Left lung (tissue), 10 donors: ENCODE measurements around the gene C20orf204. TPM values are rescaled to one million over a fixed set of nuclear protein-coding genes. Genes with fewer than 3 reads are reported as not detected.
A peak's percentile ranks its signal among the peaks of the same experiment; 100 is the strongest.

Experiments used
- ATAC-seq: fragments of 200-7000 bp; cut with Tn5 transposase; one replicate; pipeline ENCODE4 v1.9.1; 2020; ENCODE audit warnings: moderate library complexity
- DNase-seq, 4 donors: peaks; one replicate each; pipeline ENCODE4 v3.0.0-alpha.2; 2013 to 2020
- H3K27ac ChIP-seq, 2 donors: fragments of 200-600 bp; sonication (generic) in 1 of 2; one replicate each; pipeline versions ENCODE4 v1.5.0 to v1.8.0; 2020 to 2021
- H3K27me3 ChIP-seq, 2 donors: fragments of 200-600 bp; sonication (generic) in 1 of 2; one replicate each; pipeline versions ENCODE4 v1.5.0 to v1.8.0; 2020 to 2021
- H3K36me3 ChIP-seq, 2 donors: fragments of 200-600 bp; sonication (generic) in 1 of 2; one replicate each; pipeline versions ENCODE4 v1.5.0 to v1.8.0; 2020 to 2021
- H3K4me1 ChIP-seq, 2 donors: fragments of 200-600 bp; one replicate each; pipeline ENCODE4 v1.8.0; 2021
- H3K4me3 ChIP-seq, 2 donors: fragments of 200-600 bp; sonication (generic) in 1 of 2; one replicate each; pipeline versions ENCODE4 v1.5.0 to v1.8.0; 2020 to 2021; ENCODE audit warnings: mild to moderate bottlenecking in 1 of 2
- H3K9me3 ChIP-seq, 2 donors: fragments of 200-600 bp; sonication (generic) in 1 of 2; one replicate each; pipeline versions ENCODE4 v1.5.0 to v1.8.0; 2020 to 2021
- CTCF ChIP-seq, 2 donors: fragments of 200-600 bp; sonication (generic) in 1 of 2; IDR thresholded peaks; one replicate each; pipeline versions ENCODE4 v1.5.0 to v1.8.0; 2021; ENCODE audit warnings: antibody characterized with exemption in 2 of 2
- intact Hi-C, 2 donors: fragments of 100-400 bp; cut with DNase I; formaldehyde crosslinking; loops; one replicate each; pipeline versions ENCODE4 v1.11.2 to v1.14.2; 2022
- polyA plus RNA-seq, 6 donors: library from polyadenylated mRNA; unstranded; fragments of 120-200 nt; gene quantifications; one replicate each; pipeline ENCODE4 v1.2.1, GENCODE V29; 2013; ENCODE audit not compliant: insufficient read length in 6 of 6
- total RNA-seq, 2 donors: library from RNA; stranded (reverse); fragmentation: NEBNext Ultra II Directional; extraction: Animal tissue kit (Norgen Biotek cat#: 25700); gene quantifications; one replicate each; pipeline ENCODE4 v1.2.1, GENCODE V29; 2021
- donor health status: DM: no; HTN: yes; CAD: no.
- donor health status: DM: no; HTN: no; CAD: no.

Gene C20orf204
- total and polyA plus RNA-seq, 8 donors, result 0.76 to 1.9 (median 1.2) TPM

DNA sequence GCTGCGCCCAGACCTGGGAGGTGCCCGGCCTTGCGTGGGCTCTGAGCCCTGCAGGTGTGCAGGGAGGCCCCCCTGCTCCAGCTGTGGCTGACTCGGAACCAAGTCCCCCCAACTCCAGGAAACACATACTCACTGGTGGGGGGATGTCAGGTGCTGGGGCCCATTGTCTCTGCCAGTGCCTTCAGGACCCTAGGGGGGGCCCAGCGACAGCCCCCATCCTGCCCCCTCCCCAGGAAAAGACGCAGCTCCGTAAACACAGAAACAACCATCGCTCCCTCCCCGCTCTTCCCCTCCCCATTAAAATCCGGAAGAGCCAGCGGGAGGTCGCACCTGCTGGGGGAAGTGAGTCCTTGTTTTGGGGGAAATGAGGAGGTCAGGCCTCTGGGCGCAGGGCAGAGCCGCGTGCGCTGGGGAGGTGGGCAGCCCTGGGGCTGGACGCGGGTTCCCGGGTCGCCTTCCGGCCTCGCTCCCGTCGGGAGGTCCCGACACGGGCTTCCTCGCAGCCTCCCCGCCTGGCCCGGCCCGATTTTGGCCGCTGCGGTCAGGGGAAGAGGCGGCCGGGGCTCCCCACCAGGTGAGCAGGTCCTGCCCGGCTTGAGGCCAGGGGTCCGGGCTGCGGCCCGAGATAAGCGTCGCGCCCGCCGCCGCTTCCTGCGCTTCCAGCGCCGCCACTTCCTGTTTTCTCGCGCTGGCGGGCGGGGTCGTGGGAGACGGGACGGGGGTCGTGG is 6.2 kb downstream of the C20orf204 start:
- H3K9me3 ChIP-seq, result no peaks in the 10 kb centered on the region
- no peaks in the 10 kb centered on the region for H3K36me3 ChIP-seq
- TF ChIP-seq CTCF (IDR thresholded peaks at IDR 0.05), result no peak
- no peak for ATAC-seq
- intact Hi-C loops, result no loop called here
- no peak for DNase-seq
- peaks cover 21 to 50% of the 10 kb centered on the region in 2 donors for H3K4me1 ChIP-seq
- peak overlapping the region; percentile 36 to 37 for H3K4me3 ChIP-seq
- H3K27me3 ChIP-seq, result peaks cover 34 to 88% of the 10 kb centered on the region in 2 donors
- H3K27ac ChIP-seq, result peak overlapping the region; percentile 62 to 80

- peaks cover 0 to 8% of the 10 kb centered on the region in 2 donors for H3K36me3 ChIP-seq
- peaks cover 41 to 88% of the 10 kb centered on the region in 2 donors for H3K27me3 ChIP-seq
- H3K27ac ChIP-seq, result peak overlapping the region in 1 of 2 donors; percentile 41
- intact Hi-C loops, result no loop called here
- H3K4me3 ChIP-seq, result no peak overlapping the region
- ATAC-seq (no peak), DNase-seq (no peak)
- no peak for TF ChIP-seq CTCF (IDR thresholded peaks at IDR 0.05)
- peaks cover 17 to 40% of the 10 kb centered on the region in 2 donors for H3K4me1 ChIP-seq
- H3K9me3 ChIP-seq, result no peaks in the 10 kb centered on the region
These were observed 7.8 kb downstream of the C20orf204 start for GRCh38 chr20:64043768-64044167.

DNA sequence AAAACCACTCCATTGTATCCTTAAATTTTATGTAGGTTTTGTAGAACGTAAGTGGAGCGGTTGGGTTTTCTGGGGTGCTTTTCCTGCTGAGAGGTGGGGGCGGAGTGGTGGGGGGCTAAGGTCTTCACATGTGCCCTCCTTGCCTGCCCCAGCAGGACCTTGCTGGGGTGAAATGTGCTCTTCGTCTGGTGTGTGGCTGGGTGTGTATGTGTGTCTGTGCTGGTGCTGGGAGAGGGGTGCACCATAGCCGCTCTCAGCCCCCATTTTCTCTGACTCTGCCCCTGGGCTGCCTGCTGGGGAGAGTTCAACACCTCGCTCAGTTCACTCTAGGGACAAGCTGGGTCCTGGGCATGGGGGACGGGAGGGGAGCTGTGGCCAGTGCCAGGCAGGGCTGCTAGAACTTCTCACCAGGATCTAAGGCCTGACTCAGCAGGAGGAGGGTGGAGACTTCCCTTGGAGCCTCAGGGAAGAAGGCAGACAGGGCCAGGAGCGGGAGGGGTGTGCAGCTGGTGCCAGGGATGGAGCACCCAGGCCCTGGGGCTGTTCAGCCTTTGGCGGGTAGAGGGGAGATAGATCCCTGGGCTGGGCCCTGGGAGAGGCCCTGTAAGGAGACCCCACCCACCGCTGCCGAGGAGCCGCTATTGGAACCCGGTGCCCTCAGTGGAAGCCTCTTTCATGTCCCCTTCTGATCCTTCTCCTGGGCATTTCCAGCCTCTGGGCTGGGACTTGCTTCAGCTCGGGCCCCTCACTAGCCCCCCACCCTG is 8.7 kb downstream of the C20orf204 start:
- intact Hi-C loops, result no loop called here
- ATAC-seq (peak; percentile 34), DNase-seq (no peak)
- peaks cover 0 to 8% of the 10 kb centered on the region in 2 donors for H3K36me3 ChIP-seq
- no peak overlapping the region for H3K4me3 ChIP-seq
- peaks cover 11 to 37% of the 10 kb centered on the region in 2 donors for H3K4me1 ChIP-seq
- H3K27ac ChIP-seq, result peak overlapping the region in 1 of 2 donors; percentile 41
- H3K9me3 ChIP-seq, result no peaks in the 10 kb centered on the region
- TF ChIP-seq CTCF (IDR thresholded peaks at IDR 0.05), result no peak
- H3K27me3 ChIP-seq, result peaks cover 45 to 88% of the 10 kb centered on the region in 2 donors

DNA sequence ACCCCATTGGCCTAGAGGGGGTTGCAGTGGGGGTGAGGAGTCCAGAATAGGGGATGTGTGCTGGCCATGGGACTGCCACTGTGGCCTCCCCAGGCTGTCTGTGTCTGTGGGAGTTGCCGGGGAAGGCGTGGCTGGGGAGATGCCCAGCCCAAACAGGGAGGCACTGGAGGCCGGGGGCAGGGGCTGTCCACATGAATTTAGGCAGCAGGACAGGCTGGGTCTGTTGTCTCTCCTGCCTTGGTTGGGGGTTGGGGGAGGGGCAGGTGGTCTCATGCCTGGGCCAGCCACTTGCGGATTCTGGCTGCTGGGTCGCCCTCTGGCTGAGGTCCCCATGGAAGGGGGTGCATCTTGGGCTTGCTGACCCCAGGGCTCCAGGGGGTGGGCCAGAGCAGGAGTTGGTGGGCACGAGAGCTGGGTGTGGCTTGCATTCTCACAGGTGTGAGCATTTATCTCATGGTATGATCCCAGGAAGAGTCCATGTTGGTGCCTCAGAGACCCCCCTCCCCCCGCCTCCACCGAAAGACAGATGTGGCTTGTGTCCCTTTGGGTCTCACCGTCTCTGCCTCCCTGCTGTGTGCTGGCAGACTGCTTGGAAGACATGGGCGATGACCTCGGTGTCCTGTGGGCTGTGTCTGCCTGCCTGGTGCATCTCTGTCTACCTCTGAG is 9.5 kb downstream of the C20orf204 start:
- intact Hi-C loops, result no loop called here
- Histone ChIP-seq H3K36me3 (peaks cover 0 to 8% of the 10 kb centered on the region in 2 donors), H3K9me3 (no peaks in the 10 kb centered on the region), H3K27ac (peak overlapping the region in 1 of 2 donors; percentile 41), H3K27me3 (peaks cover 50 to 88% of the 10 kb centered on the region in 2 donors), H3K4me3 (no peak overlapping the region), H3K4me1 (peaks cover 10 to 31% of the 10 kb centered on the region in 2 donors)
- DNase-seq, result no peak
- TF ChIP-seq CTCF (IDR thresholded peaks at IDR 0.05), result no peak
- no peak for ATAC-seq

- peaks cover 42 to 88% of the 10 kb centered on the region in 2 donors for H3K27me3 ChIP-seq
- TF ChIP-seq CTCF (IDR thresholded peaks at IDR 0.05), result no peak
These were observed 11.0 kb downstream of the C20orf204 start for GRCh38 chr20:64047046-64047389.

More at GRCh38 chr20:64047046-64047389, 11.0 kb downstream of the C20orf204 start:
- peaks cover 4 to 16% of the 10 kb centered on the region in 2 donors for H3K4me1 ChIP-seq
- peak overlapping the region; percentile 22 to 48 for H3K4me3 ChIP-seq
- peak overlapping the region; percentile 56 to 58 for H3K27ac ChIP-seq
- H3K36me3 ChIP-seq, result peaks cover 0 to 8% of the 10 kb centered on the region in 2 donors
- DNase-seq, result no peak
- no peaks in the 10 kb centered on the region for H3K9me3 ChIP-seq
- no peak for ATAC-seq
- intact Hi-C loops, result no loop called here
